HG02588 (cell line): ENCODE results near the gene PTPN14.
"Not testable (repeated sequence)": the region's sequence is repeated elsewhere in the genome, so short reads cannot be mapped to it uniquely, and the experiment has no call there.

ENCODE experiments used
- ATAC-seq: cut with Tn5 transposase; IDR thresholded peaks from one replicate; pipeline ENCODE4 v1.9.1; 2021; ENCODE audit warnings: mild to moderate bottlenecking, moderate library complexity; ENCODE audit not compliant: unreplicated experiment

The PTPN14 gene

DNA sequence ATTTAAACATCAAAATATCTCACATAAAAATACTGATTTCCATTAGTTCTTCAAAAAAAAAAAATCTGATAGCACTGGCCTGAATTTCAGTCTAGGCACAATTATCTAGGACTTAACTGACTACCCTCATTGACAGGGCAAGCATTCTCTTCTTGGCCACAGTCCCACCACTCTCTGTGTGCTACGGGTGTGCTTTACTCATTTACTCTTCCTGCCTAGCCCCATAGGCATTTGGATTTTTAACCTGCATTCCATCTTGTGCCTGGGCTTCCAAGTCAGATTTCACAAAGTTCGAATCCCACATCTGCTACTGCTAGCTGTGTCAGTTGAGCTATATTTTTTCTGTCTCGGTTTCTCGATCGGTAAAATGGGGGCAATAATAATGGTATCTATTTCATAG, 38.0 kb downstream of the PTPN14 start:
- no peak for ATAC-seq

DNA sequence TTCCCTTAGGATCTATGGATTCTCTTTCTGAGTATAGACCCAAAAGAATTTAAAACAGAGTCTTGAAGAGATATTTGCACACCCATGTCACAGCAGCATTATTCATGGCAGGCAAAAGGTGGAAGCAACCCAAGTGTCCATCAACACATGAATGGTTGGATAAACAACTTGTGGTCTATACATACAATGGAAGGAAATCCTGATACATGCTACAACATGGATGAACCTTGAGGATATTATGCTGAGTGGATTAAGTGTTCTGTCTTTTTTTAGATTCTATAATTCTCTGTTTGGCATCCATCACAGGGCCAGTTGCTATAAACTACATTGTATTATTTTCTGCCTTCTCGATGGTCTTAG, 39.8 kb downstream of the PTPN14 start:
- no peak for ATAC-seq

DNA sequence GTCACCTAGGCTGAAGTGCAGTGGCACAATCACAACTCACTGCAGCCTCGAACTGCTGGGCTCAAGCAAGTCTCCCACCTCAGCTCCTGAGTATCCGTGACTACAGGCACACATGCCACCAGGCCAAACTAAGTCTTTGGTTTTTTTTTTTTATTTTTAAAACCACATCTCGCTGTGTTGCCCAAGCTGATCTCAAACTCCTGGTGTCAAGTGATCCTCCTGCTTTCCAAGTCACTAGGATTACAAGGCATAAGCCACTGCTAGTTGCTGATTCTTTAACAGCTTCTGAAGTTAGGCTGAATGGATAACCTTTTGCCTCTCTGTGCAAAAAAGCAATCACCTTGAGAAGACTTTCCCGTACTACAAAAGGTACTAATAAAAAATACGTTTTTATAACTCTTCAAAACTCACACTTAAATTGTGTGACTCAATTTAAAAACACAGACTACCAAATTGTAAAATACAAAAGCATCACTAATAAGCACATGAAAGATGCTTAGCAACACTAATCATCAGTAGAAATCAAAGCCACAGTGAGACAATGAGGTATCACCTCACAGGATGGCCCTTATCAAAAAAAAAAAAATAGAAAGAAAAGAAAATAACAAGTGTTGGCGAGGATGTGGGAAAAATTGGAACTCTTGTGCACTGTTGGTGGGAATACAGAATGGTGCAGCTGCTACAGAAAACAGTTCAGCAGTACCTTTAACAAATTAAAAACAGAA, 40.3 kb downstream of the PTPN14 start:
- no peak for ATAC-seq

DNA sequence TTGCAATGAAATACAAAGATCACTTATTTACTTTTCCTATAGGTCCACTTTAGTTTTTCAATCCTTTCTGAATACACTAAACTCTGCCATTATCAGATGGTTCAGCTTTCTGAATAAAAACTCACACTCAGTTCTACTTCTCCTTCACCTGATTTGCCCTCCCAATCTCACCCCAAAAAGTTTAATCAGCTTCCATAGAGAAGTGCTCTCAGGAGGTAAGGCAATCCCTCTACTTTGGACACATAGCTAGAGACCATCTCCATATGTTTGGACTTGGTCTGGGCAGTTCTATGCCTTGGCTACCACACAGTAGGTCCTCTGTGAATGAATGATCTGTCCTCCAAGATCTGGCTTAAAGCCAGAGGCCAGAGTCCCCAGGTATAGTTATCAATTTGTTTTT, 40.9 kb downstream of the PTPN14 start:
- ATAC-seq: no peak

DNA sequence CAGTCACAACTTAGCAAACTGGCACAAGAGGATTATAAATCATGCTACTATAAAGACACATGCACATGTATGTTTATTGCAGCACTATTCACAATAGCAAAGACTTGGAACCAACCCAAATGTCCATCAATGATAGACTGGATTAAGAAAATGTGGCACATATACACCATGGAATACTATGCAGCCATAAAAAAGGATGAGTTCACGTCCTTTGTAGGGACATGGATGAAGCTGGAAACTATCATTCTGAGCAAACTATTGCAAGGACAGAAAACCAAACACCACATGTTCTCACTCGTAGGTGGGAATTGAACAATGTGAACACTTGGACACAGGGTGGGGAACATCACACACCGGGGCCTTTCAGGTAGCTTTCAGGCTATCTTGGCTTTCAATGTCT, 41.8 kb downstream of the PTPN14 start:
- ATAC-seq: not testable (repeated sequence)

DNA sequence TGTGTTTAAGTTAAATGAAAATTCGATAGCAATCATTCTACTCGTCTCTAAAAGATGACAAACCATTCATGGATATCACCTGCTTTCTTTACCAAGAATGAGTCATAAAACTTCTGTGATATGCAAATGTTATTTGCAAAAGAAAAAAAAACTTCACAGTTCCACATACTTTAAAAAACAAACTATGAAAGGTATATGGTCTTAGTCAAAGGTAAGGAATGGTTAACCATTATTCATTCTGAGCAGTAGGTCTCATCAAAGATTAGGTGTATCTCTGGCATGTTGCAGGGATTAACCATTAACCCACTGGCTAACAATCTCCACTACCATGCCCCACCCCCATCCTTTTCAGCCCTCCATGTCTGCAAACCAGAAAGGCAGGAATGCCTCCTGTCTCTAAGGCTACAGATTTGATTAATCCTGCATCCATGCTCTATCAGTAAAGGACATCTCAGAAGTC, 44.4 kb downstream of the PTPN14 start:
- ATAC-seq: peak; percentile 69

DNA sequence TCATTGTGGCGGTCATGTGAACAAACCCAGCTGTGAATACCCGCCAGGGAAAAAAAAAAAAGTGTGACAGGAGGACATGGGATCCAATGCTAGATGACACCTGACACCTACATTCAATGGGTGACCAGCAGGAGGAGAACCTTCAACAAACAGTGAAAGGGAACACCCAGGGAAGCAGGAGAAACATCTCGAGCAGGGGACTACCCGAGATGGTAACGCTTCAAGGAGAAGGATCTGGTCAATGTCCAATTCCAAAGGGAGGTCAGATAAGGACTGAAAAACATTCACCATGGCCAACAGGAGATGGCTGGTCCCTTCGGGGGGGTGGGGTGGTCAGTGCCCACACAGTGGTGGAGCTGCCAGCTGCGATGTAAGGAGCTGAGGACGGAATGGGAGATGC, 46.3 kb downstream of the PTPN14 start:
- no peak for ATAC-seq

DNA sequence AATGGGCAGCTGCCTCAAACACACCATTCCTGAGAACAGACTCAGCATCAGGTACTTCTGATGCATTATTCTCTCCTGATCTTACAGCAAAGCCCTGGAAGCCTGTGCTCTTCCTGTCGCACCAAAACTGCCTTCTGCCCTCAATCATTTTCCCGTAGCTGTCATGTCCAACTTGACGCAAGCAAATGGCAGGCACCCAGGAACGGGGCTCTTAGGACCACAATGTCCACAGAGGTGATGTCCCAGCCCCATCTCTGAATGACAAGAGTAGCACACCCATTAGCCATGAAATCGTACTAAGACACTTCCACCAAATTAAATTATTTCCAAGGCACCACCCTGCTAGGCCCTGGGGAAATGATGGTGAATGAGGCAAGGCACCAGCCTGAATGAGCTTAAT, 47.1 kb downstream of the PTPN14 start:
- no peak for ATAC-seq

DNA sequence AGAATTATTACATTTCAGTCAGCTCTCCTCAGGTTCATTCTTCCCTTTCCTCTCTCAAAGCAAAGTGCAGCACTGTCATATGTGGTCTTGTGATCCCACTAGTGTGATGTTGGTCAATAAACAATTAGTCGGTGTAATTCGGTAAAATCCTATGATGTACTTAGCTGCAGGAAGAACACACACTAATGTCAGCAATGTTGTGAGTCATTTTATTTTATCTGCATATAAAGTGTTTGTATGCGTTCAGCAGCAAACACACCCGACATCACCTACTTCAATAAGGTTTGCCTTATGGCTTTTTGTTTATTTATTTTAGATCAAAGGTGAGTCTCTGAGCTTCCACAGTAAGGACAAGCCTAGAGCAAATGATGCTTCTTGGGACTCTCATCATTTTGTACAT, 47.8 kb downstream of the PTPN14 start:
- no peak for ATAC-seq

DNA sequence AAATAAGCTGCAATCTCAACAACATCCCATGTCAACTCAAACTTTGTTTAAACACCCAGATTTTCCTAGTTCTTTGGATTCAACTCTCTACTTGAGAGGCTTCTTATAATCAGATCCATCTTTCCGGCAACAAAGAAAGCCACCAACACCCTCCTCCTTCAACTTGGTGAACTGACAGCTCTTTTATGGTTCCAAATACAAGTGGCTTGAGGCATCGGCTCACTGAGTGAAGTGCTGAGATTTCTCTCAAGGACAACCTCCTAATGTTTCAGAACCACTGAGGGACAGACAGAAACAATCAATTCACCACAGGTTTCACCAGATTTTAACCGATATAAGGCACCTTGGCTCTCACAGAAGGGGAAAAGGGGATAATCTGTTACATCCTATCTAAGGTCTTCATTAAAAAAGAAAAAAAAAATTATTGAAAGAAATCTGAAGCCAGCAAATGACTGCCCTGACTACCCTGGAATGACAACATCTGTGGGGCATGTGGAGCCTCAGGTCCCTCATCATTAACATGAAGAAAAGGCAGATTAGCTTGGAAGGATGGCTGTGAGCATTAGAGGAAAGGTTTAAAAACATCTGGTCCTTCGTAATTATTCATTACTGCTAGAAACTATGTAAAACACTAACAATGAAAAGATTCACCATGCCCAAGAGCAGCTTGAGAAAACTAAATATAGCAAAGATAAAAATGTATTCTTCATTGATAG, 50.9 kb downstream of the PTPN14 start:
- ATAC-seq: no peak

DNA sequence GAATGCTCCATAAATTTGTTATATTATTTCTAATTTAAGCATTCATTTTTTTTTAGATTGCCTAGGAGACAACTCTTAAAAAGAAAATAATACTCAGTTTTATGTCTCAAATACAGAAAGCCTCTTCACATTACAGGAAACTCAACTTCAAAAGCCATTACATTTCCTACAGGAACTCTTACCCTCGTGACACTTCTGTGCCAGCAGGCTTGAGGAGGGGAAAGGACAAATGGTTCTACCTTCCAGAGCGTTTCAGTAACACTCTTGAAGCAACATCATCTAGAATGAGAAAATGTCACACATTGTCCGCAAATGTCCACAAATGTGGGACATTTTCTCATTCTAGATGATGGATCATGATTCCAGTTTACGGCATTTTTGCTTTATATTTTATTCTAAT, 51.7 kb downstream of the PTPN14 start:
- no peak for ATAC-seq

DNA sequence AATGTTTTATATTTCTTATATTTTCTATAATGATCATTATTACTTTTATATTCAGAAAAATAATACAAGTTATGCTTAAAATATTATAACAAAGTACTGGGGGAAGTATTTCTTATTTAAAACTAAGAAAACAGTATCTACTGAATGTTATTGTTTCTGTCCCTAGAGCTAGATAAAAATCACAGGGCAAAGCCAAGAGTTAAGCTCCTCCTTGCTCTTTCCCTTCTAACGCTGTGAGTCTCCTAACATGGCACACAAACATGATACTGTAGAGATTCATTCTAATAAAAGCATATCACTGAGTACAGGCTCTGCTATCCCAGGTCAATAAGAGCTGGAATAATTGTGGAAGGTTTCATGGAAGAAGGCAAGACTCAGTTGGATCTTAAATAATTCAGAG, 53.4 kb downstream of the PTPN14 start:
- no peak for ATAC-seq

DNA sequence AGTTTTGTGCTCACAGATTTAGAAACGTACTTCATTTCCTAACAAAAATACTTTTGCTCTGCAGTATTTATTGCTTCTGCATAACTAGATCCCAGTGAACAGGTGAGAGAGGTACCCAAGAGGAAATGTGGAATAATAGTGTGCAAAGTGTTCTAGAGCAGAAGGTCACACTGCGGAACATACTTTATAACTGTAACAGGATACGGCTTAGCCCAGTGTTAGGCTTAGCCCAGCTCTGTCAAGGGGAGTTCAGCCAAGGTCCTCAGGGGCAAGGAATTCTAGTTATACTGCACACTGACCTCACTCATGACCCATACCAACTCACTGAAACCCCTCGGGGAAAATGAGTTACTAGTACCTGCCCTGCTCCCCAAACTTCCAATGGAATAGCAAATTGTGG, 55.3 kb downstream of the PTPN14 start:
- no peak for ATAC-seq

DNA sequence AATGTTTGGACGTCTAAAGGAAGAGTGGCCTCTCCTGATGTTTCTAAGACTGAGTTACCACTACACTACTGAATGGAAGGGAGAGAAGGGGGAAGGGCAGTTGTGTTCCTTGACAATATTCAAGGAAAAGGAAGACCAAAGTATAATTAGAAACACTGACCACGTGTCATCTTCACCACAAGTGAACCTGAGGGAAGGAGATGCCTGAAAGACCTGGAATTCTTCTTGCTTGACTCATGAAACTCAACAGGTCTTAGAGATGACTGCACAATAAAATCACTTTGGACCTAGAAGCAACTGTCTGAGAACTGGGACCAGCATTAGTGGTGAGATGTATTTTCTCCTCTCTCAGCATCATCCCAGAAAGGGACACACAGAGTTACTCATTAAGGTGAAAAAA, 56.7 kb downstream of the PTPN14 start:
- no peak for ATAC-seq

DNA sequence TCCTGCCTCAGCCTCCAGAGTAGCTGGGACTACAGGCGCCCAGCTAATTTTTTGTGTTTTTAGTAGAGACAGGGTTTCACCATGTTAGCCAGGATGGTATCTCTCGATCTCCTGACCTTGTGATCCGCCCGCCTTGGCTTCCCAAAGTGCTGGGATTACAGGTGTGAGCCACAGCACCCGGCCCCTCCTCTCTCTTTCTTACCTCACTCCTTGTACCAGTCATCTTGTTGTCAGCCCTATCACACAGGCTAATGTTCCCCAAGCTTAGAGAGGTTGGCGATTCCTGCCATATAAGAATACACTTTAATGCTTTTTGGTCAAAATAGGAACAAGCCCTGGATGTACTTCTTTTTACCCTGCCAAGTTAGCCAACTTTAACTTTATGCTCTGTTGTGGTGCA, 57.2 kb downstream of the PTPN14 start:
- ATAC-seq: not testable (repeated sequence)

DNA sequence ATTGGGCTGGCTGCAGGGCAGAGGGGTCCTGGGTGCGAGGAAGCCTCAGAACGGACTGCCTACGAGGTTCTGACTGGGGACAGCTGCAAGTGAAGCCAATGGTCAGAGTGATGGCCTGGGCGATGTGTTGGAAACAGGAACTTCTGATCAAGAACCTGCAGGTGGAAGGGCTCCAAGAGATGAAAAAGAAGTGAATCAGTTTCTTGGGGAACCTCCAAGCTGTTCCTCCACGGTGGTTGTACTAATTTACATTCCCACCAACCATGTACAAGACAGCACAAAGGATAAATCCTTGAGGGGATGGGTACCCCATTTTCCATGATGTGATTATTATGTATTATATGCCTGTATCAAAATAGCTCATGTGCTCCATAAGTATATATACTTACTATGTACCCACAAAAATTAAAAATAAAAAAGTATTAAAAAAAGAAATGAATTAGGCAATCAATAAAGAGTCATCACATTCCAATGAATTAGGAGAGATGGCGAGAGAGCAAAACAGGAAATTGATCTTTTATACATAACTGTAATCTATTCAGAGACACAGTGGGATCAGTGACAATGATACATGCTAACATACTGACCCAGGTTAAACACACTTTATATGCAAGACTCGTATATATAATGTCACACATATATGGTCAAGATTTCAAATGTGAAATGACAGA, 58.1 kb downstream of the PTPN14 start:
- ATAC-seq: no peak

DNA sequence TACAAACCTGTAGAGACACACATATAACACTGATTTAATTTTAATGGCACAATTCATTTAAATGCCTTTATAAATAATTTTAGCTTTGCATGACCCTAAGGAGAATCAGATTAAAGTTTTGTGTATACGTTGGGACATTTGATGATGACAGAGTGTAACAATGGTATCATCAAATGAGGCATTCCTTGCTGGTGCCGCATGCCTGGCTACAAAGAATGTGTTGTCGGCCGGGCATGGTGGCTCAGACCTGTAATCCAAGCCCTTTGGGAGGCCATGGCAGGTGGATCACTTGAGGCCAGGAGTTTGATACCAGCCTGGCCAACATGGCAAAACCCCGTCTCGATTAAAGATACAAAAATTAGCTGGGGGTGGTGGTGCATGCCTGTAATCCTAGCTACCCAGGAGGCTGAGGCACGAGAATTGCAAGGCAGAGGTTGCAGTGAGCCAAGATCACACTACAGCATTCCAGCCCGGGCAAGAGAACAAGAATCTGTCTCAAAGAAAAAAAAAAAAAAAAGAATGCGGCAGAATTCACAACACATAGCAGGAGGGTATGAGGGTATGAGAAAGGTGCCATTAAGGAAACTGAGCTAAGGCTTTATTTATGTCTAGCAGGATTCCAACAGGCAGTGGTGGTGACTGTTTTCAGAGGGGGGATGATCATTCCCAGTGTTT, 58.9 kb downstream of the PTPN14 start:
- ATAC-seq: no peak

DNA sequence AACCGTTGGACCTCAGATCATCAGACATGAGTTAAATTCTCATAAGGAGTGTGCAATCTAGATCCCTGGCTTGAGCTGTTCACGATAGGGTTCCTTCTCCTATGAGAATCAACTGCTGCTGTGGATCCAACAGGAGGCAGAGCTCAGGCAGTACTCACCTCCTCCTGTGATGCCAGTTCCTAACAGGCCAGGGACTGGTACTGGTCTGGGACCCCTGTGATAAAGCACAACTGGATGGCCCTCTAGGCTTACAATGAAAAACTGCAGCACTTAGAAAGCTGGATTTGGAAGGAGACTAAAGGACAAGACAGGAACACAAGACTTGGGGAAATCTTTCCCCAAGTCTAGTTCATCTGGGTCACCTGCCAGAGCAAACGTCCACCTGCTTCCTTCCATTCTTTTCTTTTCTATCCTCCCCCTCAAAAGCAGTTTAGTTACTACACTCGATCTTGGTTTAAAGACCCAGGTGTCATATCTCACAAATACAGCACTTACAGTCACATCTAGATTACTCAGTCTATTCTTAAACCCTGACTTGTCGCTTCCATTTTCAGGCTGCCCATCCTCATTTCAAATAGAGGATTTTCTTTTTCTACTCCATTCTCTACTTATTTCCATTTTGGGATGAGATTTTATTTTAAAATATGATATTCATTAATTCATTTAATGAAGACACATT, 59.8 kb downstream of the PTPN14 start:
- ATAC-seq: no peak

DNA sequence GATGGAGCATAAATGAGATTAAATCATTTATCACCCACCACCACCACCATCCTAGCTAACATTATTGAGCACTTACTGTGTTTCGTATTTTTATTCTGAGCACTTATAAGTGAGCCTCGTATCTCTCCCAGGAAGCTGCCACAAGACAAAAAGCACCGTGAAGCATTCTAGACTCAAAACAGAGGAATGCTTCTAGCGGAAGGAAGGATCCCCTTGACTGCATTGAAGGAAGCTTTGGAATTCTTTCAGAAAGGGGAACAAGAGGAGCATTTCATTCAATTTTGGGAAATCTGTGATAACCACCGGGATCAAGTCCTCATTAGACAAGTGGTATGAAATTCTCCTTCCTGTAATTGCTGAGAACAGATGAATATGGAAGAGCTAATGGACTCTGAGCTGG, 66.3 kb downstream of the PTPN14 start:
- no peak for ATAC-seq

DNA sequence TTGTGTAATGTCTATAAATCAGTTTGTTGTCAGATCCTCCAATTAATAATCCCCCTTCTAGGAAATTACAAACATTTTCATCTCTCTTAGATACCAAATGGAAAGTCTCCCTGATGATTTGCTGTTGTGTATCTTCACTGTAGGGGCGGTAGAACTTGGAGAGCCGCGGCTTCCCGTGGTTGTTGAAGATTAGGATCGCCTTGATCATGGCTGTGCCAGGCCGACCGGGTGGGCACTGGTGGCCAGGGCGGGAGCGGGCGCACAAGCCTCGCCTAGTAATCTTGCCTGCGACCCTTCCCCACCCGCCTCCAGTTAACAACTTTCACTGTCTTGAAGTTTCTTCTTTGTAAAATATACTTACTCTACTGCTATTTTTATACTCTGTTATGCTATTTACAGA, 68.2 kb downstream of the PTPN14 start:
- not testable (repeated sequence) for ATAC-seq
